DND-41 (cell line): ENCODE data around the gene TOGARAM2.

Source experiments
- ATAC-seq: fragments of 200-7000 bp; cut with Tn5 transposase; 3 replicates; pipeline ENCODE4 v1.9.1; 2021; ENCODE audit warnings: low read depth; ENCODE audit not compliant: insufficient read depth
- DNase-seq: peaks from one replicate; pipeline ENCODE4 v3.0.0-alpha.2; 2020
- H2AFZ ChIP-seq: 2 replicates; pipeline ENCODE4 v1.6.0; 2012; ENCODE audit warnings: low read depth, low read length
- H3K27ac ChIP-seq: 2 replicates; pipeline ENCODE4 v1.5.1; 2012; ENCODE audit warnings: low read length, inconsistent platforms
- H3K27me3 ChIP-seq: fragments of 200-600 bp; sonication (generic); 2 replicates; pipeline ENCODE4 v1.6.0; 2012; ENCODE audit warnings: low read length, mild to moderate bottlenecking, inconsistent platforms; ENCODE audit not compliant: insufficient read depth, poor library complexity
- H3K36me3 ChIP-seq: 2 replicates; pipeline ENCODE4 v1.5.1; 2012; ENCODE audit warnings: low read length, inconsistent platforms; ENCODE audit not compliant: insufficient read depth
- H3K4me1 ChIP-seq: 2 replicates; pipeline ENCODE4 v1.5.1; 2012; ENCODE audit warnings: mild to moderate bottlenecking, low read length; ENCODE audit not compliant: insufficient read depth
- H3K4me2 ChIP-seq: 2 replicates; pipeline ENCODE4 v1.6.0; 2012; ENCODE audit warnings: mild to moderate bottlenecking, moderate library complexity, low read length, inconsistent platforms; ENCODE audit not compliant: insufficient read depth
- H3K4me3 ChIP-seq, 2 experiments: fragments of 200-600 bp in 1 of 2; shearing (Covaris generic) in 1 of 2; 2 replicates each; pipeline ENCODE4 v1.5.1; 2012 to 2016; ENCODE audit warnings: inconsistent platforms in 2 of 2, low read length in 2 of 2, mild to moderate bottlenecking in 2 of 2, low read depth in 1 of 2, moderate library complexity in 1 of 2
- H3K79me2 ChIP-seq: 2 replicates; pipeline ENCODE4 v1.6.0; 2012; ENCODE audit warnings: low read length, inconsistent platforms; ENCODE audit not compliant: insufficient read depth
- H3K9ac ChIP-seq: 2 replicates; pipeline ENCODE4 v1.6.0; 2012; ENCODE audit warnings: low read depth, mild to moderate bottlenecking, inconsistent platforms, low read length, moderate library complexity
- H3K9me3 ChIP-seq: 2 replicates; pipeline ENCODE4 v1.5.1; 2012; ENCODE audit warnings: low read length, moderate library complexity, mild to moderate bottlenecking, inconsistent platforms; ENCODE audit not compliant: insufficient read depth, severe bottlenecking
- H4K20me1 ChIP-seq: 2 replicates; pipeline ENCODE4 v1.6.0; 2012; ENCODE audit warnings: low read length; ENCODE audit not compliant: insufficient read depth
- CTCF ChIP-seq: IDR thresholded peaks from 2 replicates; pipeline ENCODE4 v1.5.1; 2012; ENCODE audit warnings: borderline replicate concordance, low read length, moderate library complexity, mild to moderate bottlenecking; ENCODE audit not compliant: poor library complexity, severe bottlenecking; ENCODE audit errors: extremely low read depth
- EZH2 ChIP-seq: IDR thresholded peaks from 3 replicates; pipeline ENCODE4 v1.6.1; 2012; ENCODE audit warnings: borderline replicate concordance, low read depth, mild to moderate bottlenecking, moderate library complexity, low read length, inconsistent platforms; ENCODE audit not compliant: severe bottlenecking

Gene TOGARAM2

GRCh38 chr2:28972778-28973335 lies 8.2 kb upstream of the TOGARAM2 start:
- Histone ChIP-seq H3K27me3 (no peaks in the 10 kb centered on the region), H3K4me3 (no peak overlapping the region), H3K4me2 (no peak overlapping the region), H3K36me3 (no peaks in the 10 kb centered on the region), H2AFZ (no peak overlapping the region), H4K20me1 (no peaks in the 10 kb centered on the region), H3K9ac (no peak overlapping the region), H3K79me2 (no peaks in the 10 kb centered on the region), H3K4me1 (no peaks in the 10 kb centered on the region), H3K9me3 (no peaks in the 10 kb centered on the region), H3K27ac (no peak overlapping the region)
- TF ChIP-seq CTCF (no peak), EZH2 (no peak)
- DNase-seq (no peak), ATAC-seq (peak; percentile 61; the same call in 2 of the 3 replicates)

- Histone ChIP-seq H3K27me3 (no peaks in the 10 kb centered on the region), H3K36me3 (no peaks in the 10 kb centered on the region), H4K20me1 (no peaks in the 10 kb centered on the region), H3K9me3 (no peaks in the 10 kb centered on the region), H2AFZ (no peak overlapping the region), H3K4me2 (no peak overlapping the region), H3K79me2 (no peaks in the 10 kb centered on the region), H3K9ac (no peak overlapping the region), H3K4me1 (no peaks in the 10 kb centered on the region), H3K4me3 (no peak overlapping the region), H3K27ac (no peak overlapping the region)
- TF ChIP-seq CTCF = no peak
- no peak for TF ChIP-seq EZH2
- DNase-seq (no peak), ATAC-seq (no peak)
Measured at GRCh38 chr2:28974252-28974651, 6.8 kb upstream of the TOGARAM2 start.

GRCh38 chr2:28975671-28976070 lies 5.4 kb upstream of the TOGARAM2 start:
- H3K4me1 ChIP-seq = no peaks in the 10 kb centered on the region
- no peaks in the 10 kb centered on the region for H3K79me2 ChIP-seq
- no peaks in the 10 kb centered on the region for H3K9me3 ChIP-seq
- DNase-seq (no peak), ATAC-seq (no peak)
- no peak overlapping the region for H3K4me2 ChIP-seq
- H2AFZ ChIP-seq = no peak overlapping the region
- H3K9ac ChIP-seq = no peak overlapping the region
- H3K27me3 ChIP-seq = no peaks in the 10 kb centered on the region
- H3K4me3 ChIP-seq = no peak overlapping the region
- no peak for TF ChIP-seq EZH2
- TF ChIP-seq CTCF = no peak
- H4K20me1 ChIP-seq = no peaks in the 10 kb centered on the region
- H3K36me3 ChIP-seq = no peaks in the 10 kb centered on the region
- no peak overlapping the region for H3K27ac ChIP-seq

- Histone ChIP-seq H3K9ac (no peak overlapping the region), H3K4me1 (no peaks in the 10 kb centered on the region), H3K4me3 (no peak overlapping the region), H3K27me3 (no peaks in the 10 kb centered on the region), H4K20me1 (no peaks in the 10 kb centered on the region), H2AFZ (no peak overlapping the region), H3K9me3 (no peaks in the 10 kb centered on the region), H3K79me2 (no peaks in the 10 kb centered on the region), H3K27ac (no peak overlapping the region), H3K4me2 (no peak overlapping the region), H3K36me3 (no peaks in the 10 kb centered on the region)
- DNase-seq (no peak), ATAC-seq (no peak)
- TF ChIP-seq CTCF (no peak), EZH2 (no peak)
Measured at GRCh38 chr2:28976584-28976983, 4.5 kb upstream of the TOGARAM2 start.
